Fibroblast of lung (primary cell): Measurements from ENCODE around the gene CYTH2.

Experiments used
- CTCF ChIP-seq, 2 donors: IDR thresholded peaks in 1 of 2; conservative IDR thresholded peaks in 1 of 2; 1 replicate in 1 of 2; 2 replicates in 1 of 2; pipeline ENCODE4 v1.5.1; 2011 to 2012; ENCODE audit warnings: low read length in 2 of 2, control low read depth in 1 of 2, inconsistent platforms in 1 of 2, low read depth in 1 of 2, mild to moderate bottlenecking in 1 of 2
- EZH2 ChIP-seq: IDR thresholded peaks from 2 replicates; pipeline ENCODE4 v1.5.1; 2012; ENCODE audit warnings: low read length, control low read depth, mild to moderate bottlenecking; ENCODE audit errors: missing control alignments

- TF ChIP-seq CTCF (conservative IDR thresholded peaks at IDR 0.05 in 1 of 2, IDR thresholded peaks at IDR 0.05 in 1 of 2; ENCODE audit: low read depth in 1 of 2, low read length in 2 of 2) (no peak), EZH2 (no peak)
Observed at GRCh38 chr19:48511800-48512503, 42.8 kb downstream of the CYTH2 start, which contains the start of gene LMTK3.
